GM12892 (cell line): ENCODE measurements around the gene PEPD.

Experiments used
- DNase-seq: peaks from one replicate; pipeline ENCODE4 v3.0.0; 2011; ENCODE audit not compliant: insufficient read length
- FAIRE-seq: peaks from 2 replicates; lab custom pipeline; 2011; peaks lifted over from hg19 to GRCh38; lab: Jason Lieb, UNC
- POLR2A ChIP-seq: IDR thresholded peaks from 2 replicates; pipeline ENCODE4 v1.6.1; 2011; ENCODE audit warnings: low read depth, low read length, control low read depth
- POLR2AphosphoS5 ChIP-seq: IDR thresholded peaks from 2 replicates; pipeline ENCODE4 v1.6.1; 2011; ENCODE audit warnings: low read depth, low read length, control low read depth
- TAF1 ChIP-seq: IDR thresholded peaks from 2 replicates; pipeline ENCODE4 v1.6.1; 2011; ENCODE audit warnings: low read depth, mild to moderate bottlenecking, control low read depth, low read length, borderline replicate concordance

Gene PEPD

DNA sequence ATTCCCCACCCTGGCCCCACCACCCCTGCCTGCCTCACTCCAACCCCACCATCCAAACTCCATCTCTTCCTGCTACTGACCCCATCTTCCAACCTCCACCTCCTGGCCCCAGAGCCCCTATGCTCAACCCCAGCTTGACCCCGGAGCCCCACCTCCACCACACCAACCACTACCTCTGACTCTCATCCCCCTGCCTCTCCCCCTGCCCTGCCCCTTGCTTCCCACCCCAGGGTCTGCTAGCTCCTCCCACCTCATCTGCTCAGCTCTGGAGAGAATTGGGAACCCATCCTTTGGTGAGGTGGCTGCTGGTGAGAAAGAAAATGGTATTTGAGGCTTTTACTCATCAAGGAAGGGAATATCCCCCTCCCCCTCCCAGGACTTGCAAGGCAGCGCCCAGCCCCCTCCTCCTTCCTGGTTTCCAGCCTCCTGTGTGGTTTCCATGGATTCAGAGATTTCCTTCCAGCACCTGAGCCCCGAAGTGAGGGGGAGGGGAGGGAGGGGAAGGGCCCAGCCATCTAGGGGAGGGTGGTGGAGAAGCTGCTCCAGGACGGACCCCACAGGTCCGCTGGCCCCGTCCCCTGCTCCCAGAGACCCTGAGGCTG lies 11.4 kb upstream of the PEPD start:
- TF ChIP-seq TAF1 = no peak
- no peak for TF ChIP-seq POLR2AphosphoS5
- no peak for TF ChIP-seq POLR2A
- FAIRE-seq (no peak), DNase-seq (no peak)

DNA sequence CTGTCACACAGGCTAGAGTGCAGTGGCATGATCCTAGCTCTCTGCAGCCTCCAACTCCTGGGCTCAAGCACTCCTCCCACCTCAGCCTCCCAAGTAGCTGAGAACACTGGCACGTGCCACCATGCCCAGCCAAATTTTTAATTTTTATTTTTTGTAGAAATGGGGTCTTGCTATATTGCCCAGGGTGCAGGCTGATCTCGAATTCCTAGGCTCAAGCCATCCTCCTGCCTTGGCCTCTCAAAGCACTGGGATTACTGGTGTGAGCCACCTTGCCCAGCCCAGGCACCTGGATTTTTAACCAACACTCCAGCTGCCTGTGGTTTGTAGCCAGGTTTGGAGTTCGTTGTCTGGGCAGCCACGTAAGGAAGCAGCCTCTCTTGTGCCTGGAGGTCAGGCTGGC lies 9.3 kb upstream of the PEPD start:
- FAIRE-seq = no peak
- no peak for DNase-seq
- TF ChIP-seq POLR2AphosphoS5 (no peak), TAF1 (no peak), POLR2A (no peak)

DNA sequence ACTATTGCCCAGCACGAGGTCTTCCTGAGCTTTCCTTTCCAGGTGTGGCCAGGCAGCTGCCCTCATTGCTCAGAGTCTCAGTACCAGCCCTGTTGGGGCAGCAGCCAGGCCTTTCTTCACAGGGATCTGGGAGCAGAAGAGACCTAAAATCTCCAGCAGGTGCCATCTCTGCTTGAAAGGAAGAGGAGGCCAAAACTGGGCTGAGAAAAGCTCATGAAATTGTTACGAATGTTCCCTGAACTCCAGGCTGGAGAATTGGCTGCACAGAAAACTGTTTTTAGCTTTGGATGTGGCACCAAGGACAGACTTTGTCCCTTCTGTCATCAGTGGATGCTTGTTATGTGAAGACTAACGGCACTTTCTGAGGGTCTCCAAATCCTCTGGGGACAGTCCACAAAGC lies 8.7 kb upstream of the PEPD start:
- DNase-seq (no peak), FAIRE-seq (no peak)

DNA sequence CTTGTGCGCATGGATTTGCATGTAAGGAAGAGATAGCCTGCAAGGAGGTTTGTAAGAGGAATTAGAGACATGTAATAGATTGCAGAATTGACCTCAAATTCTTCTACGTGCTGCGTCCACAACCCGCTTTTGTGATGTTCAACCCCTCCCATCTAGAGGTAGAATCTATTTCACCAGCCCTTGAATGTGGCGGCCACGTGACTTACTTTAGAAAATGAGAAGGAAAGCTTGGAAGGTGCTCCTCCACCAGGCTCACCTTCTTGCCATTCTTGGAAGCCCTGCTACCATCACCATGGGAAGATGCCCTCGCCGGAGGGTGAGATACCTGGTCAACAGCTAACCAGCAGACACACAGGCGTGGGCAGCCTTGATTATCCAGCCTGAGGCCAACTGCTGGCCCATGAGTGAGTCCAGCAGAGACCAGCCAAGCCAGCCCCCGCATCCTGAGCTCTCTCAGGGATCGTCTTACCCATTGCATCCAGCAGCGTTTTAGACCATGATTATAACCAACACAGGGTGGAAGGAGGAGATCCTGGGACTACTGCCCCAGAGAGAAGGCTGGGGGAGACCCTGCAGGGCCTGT lies 7.6 kb upstream of the PEPD start:
- TF ChIP-seq TAF1 (no peak), POLR2AphosphoS5 (no peak)
- DNase-seq (no peak), FAIRE-seq (no peak)

More for the DNA sequence above, 8.7 kb upstream of the PEPD start:
- no peak for TF ChIP-seq TAF1
- no peak for TF ChIP-seq POLR2AphosphoS5
- TF ChIP-seq POLR2A = no peak

DNA sequence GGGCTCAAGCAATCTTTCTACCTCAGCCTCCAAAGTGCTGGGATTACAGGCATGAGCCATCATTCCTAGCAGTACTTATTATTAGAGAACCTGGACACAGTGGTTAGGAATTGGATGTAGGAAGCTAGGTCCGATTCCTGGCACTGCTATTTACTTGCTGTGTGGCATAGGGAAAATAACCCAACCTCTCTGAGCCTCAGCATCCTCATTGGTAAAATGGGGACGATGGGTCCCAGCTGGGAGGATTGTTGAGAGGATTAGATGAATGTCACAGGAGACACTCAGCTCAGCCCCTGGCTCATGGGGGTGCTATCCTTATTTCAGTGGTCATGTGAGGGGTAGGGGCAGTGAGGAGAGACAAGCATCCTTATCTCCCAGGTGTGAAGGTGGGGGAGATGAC lies 6.8 kb upstream of the PEPD start:
- FAIRE-seq = no peak
- TF ChIP-seq TAF1 = no peak
- DNase-seq = no peak

DNA sequence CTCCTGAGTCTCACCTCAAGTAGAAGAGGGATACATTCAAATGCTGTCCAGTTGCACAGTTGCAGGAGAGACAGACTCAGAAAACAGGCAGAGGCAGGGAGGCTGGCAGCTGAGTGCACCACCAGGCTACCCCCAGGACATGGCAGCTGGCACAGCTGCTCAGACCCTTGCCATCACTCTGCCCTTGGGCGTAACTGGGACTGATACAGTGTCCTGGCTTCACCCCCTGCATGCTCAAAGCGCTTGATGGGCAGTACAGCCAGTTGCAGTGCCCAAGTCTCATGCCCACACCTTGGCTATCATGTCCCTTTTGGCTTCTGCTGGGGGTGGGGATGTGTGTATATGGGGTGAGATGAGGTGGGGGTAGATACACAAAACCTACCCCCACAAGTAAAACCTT lies 5.5 kb upstream of the PEPD start:
- TF ChIP-seq POLR2A = no peak
- TF ChIP-seq TAF1 = no peak
- no peak for TF ChIP-seq POLR2AphosphoS5
- FAIRE-seq = no peak

DNA sequence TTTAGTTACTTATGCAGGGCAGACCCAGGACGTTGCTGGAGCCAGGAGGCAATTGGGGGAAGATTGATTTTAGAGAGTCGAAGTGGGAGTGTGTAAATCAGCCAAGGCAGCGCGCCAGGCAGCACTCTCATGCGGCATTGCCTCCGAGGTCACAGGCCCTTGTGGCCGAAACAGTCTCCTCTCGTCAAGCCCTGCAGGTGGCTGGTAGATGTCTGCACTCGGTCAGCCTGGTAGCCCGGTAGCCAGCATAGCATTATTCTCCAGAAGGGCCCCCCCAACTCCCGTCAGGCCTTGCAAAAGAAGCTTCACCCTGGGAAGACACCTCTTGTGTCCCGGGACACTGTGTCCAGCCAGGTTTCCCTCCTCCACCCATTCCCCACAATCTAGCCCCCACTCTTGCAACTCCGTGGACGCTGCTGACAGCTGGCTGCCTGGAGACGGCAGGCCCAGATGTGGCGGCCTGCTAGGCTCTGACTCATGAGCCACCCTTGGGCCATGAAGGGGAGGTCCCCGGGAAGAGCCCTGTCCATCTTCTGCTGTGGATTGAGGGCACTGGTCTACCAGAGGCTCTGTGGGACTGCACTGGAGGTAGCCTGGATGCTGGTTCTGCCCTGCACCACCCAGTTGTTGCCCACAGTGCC lies 2.6 kb upstream of the PEPD start:
- FAIRE-seq = no peak
- no peak for DNase-seq
- TF ChIP-seq POLR2A (no peak), POLR2AphosphoS5 (no peak), TAF1 (no peak)

More for the DNA sequence above, 5.5 kb upstream of the PEPD start:
- DNase-seq = no peak

DNA sequence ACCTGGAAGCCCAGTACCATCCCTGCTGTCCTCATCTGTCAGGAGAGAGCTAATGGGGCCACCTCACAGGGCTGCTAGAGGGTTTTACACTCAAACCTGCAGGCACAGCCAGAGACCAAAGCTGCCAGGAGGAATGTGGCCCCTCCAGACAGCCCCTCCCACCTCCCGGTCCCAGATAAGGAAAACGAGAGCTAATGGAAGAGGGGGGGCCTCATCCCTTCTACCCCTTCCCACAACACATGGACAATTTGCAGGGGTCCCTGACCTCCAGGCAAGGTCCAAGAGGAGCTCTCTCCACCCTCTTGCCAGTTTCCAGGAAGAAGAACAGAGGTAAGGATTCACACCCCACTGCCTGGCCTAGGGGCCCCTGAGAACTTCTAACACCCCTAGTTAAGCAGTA lies 1.6 kb upstream of the PEPD start:
- FAIRE-seq = no peak
- TF ChIP-seq TAF1 (no peak), POLR2AphosphoS5 (no peak), POLR2A (no peak)
- DNase-seq = no peak

DNA sequence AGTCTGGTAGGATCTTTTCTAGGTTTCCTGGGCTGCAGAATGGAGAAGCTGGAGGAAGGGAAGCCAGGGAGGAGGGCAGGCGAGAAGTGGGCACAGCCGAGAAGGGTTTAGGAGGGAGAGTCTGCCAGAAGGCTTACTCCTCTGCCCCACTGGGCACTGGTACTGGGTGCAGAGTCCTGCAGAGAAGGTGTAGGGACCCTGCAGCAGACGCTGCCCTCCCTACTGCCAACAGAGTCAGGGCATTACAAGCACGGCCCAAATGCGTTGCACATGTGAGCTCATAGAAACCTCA lies 726 bp upstream of the PEPD start:
- TF ChIP-seq POLR2AphosphoS5 (no peak), POLR2A (no peak), TAF1 (no peak)
- FAIRE-seq (no peak), DNase-seq (no peak)

DNA sequence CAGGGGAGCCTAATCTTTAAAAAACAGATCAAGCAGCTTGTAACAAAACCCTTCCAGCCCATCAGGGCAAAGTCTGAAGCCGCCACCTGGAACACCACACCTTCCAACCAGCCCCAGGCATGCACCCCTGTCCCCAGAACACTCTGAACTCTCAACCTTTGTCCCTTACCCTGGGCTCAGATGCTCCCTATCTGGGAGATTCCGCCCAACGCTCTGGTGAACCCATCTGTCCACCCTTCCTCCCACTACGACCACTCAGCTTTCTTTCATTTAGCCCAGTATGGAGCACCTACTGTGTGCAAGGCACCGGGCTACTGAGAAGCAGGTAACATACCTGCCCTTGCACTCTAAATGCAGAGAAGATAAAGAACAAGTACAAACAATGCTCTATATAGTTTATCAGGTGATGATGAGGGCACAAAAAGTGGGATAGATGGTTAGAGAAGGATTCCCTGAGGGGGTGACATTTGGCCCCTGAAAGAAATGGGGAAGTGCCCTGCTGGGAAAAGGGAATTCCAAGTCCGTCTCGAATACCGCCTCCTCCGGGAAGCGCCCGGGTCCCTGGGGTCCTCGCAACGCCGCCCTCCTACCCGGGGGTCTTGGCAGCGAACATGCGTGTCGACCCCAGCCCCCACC lies 629 bp downstream of the PEPD start:
- TF ChIP-seq POLR2A = no peak
- TF ChIP-seq POLR2AphosphoS5 = no peak
- no peak for TF ChIP-seq TAF1
- FAIRE-seq = no peak
- DNase-seq = no peak

DNA sequence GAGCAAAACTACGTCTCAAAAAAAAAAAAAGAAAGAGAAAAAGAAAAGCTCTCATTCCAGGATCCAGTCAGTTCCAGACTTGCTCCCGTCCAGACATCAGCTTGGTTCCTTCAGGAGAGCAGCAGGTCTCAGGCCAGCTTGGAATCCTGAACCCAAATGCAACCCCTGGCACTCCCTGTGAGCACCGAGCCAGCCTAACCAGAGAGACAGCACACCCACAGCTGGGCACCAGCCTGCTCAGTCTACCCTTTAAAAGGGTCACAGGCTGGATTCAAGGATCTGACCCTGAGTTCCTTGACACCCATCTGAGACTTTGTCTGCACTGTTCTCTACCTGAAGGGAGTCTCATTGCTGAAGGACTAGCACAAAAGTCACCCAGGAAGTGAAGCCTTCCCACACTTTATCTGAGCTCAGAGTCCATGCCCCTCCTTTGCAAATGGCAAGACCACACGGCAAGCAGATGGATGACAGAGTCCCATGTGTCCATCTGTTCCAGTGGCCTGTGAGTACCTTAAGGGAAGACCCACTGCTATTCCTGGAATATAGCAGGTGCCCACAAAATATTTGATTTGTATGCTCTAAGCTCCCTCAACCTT lies 1.4 kb downstream of the PEPD start:
- FAIRE-seq (no peak), DNase-seq (no peak)

More for the DNA sequence above, 1.4 kb downstream of the PEPD start:
- TF ChIP-seq POLR2A (no peak), POLR2AphosphoS5 (no peak), TAF1 (no peak)
